ENCODE data around the gene NSUN7.

GRCh38 chr4:40785727-40786126, 36.0 kb downstream of the NSUN7 start:
- TF ChIP-seq SP1 (IDR thresholded peaks at IDR 0.05) (no peak), JUND (IDR thresholded peaks at IDR 0.05) (no peak), CTCF (IDR thresholded peaks at IDR 0.05; ENCODE audit: low read depth, low read length, missing input control) (no peak), TAF1 (conservative IDR thresholded peaks at IDR 0.05) (no peak), RAD21 (IDR thresholded peaks at IDR 0.05) (no peak), REST (IDR thresholded peaks at IDR 0.05) (no peak), HNF4A (conservative IDR thresholded peaks at IDR 0.05) (no peak), MAX (IDR thresholded peaks at IDR 0.05) (no peak), ATF3 (IDR thresholded peaks at IDR 0.05) (no peak)
